SK-N-SH (cell line): Measurements from ENCODE around the gene ZRANB3.

Experiments
- CTCF ChIP-seq: fragments of 200-600 bp; sonication (generic); IDR thresholded peaks from 2 replicates; pipeline ENCODE4 v1.6.1; 2017; ENCODE audit warnings: antibody characterized with exemption, mild to moderate bottlenecking, moderate library complexity
- EP300 ChIP-seq, 2 experiments: IDR thresholded peaks; 2 replicates each; pipeline versions ENCODE4 v1.4.0 to v1.6.1; 2012; ENCODE audit warnings: borderline replicate concordance in 1 of 2, low read depth in 1 of 2, low read length in 1 of 2
- EZH2phosphoT487 ChIP-seq: fragments of 200-600 bp; sonication (generic); IDR thresholded peaks from 2 replicates; pipeline ENCODE4 v1.6.1; 2017; ENCODE audit warnings: low read depth, mixed run types, mild to moderate bottlenecking, antibody characterized with exemption, moderate library complexity, borderline replicate concordance
- FOXM1 ChIP-seq: IDR thresholded peaks from 2 replicates; pipeline ENCODE4 v1.4.0; 2012; ENCODE audit warnings: low read depth, mild to moderate bottlenecking
- JUND ChIP-seq: IDR thresholded peaks from 2 replicates; pipeline ENCODE4 v1.4.0; 2012
- MXI1 ChIP-seq: IDR thresholded peaks from 2 replicates; pipeline ENCODE4 v1.6.1; 2012; ENCODE audit warnings: mild to moderate bottlenecking, low read depth, low read length, improper control_type of control experiment
- PBX3 ChIP-seq: IDR thresholded peaks from 2 replicates; pipeline ENCODE4; 2012
- POLR2AphosphoS5 ChIP-seq: IDR thresholded peaks from 2 replicates; pipeline ENCODE4 v1.6.1; 2012; ENCODE audit warnings: low read depth, low read length
- SIN3A ChIP-seq: IDR thresholded peaks from 2 replicates; pipeline ENCODE4 v1.6.1; 2012; ENCODE audit warnings: low read depth, mild to moderate bottlenecking, low read length, moderate library complexity, borderline replicate concordance
- SMC3 ChIP-seq: IDR thresholded peaks from 2 replicates; pipeline ENCODE4 v1.6.1; 2012; ENCODE audit warnings: low read depth, low read length, improper control_type of control experiment
- TAF1 ChIP-seq: IDR thresholded peaks from 2 replicates; pipeline ENCODE4 v1.6.1; 2012; ENCODE audit warnings: low read depth, mild to moderate bottlenecking, low read length, moderate library complexity, borderline replicate concordance
- USF1 ChIP-seq: IDR thresholded peaks from 2 replicates; pipeline ENCODE4 v1.4.0; 2012; ENCODE audit warnings: low read depth, borderline replicate concordance

GRCh38 chr2:135299658-135300244 lies 231.3 kb downstream of the ZRANB3 start:
- TF ChIP-seq EZH2phosphoT487 (no peak), SMC3 (no peak), JUND (no peak), CTCF (no peak), SIN3A (no peak), USF1 (no peak), MXI1 (no peak), TAF1 (no peak), FOXM1 (no peak), EP300 (IDR thresholded peaks at IDR 0.05; ENCODE audit: borderline replicate concordance in 1 of 2, low read depth in 1 of 2, low read length in 1 of 2) (no peak), PBX3 (no peak), POLR2AphosphoS5 (no peak)
